GM18502 (cell line): Measurements from ENCODE around the gene CHID1.

Experiments
- ATAC-seq: cut with Tn5 transposase; IDR thresholded peaks from one replicate; pipeline ENCODE4 v1.9.1; 2021; ENCODE audit warnings: mild to moderate bottlenecking; ENCODE audit not compliant: unreplicated experiment, poor library complexity

Gene CHID1

GRCh38 chr11:889687-890475 lies 20.7 kb downstream of the CHID1 start:
- no peak for ATAC-seq

- ATAC-seq, result no peak
Observed at GRCh38 chr11:889257-889656, 21.4 kb downstream of the CHID1 start.

GRCh38 chr11:888310-889212 lies 22.0 kb downstream of the CHID1 start:
- no peak for ATAC-seq

GRCh38 chr11:887589-887988 lies 23.0 kb downstream of the CHID1 start:
- ATAC-seq, result no peak

- no peak for ATAC-seq
Observed at GRCh38 chr11:886568-886967, 24.0 kb downstream of the CHID1 start.

- ATAC-seq, result no peak
Observed at GRCh38 chr11:884578-885070, 26.0 kb downstream of the CHID1 start.

- no peak for ATAC-seq
Observed at GRCh38 chr11:883527-883926, 27.1 kb downstream of the CHID1 start.

GRCh38 chr11:882596-882995 lies 28.0 kb downstream of the CHID1 start:
- ATAC-seq, result no peak

- no peak for ATAC-seq
Observed at GRCh38 chr11:880447-880846, 30.2 kb downstream of the CHID1 start.

GRCh38 chr11:877565-877964 lies 33.0 kb downstream of the CHID1 start:
- no peak for ATAC-seq

- ATAC-seq, result no peak
Observed at GRCh38 chr11:876545-876944, 34.1 kb downstream of the CHID1 start.

- no peak for ATAC-seq
Observed at GRCh38 chr11:875769-876301, 34.8 kb downstream of the CHID1 start.

GRCh38 chr11:875203-875602 lies 35.4 kb downstream of the CHID1 start:
- ATAC-seq, result no peak

GRCh38 chr11:873706-874105 lies 36.9 kb downstream of the CHID1 start:
- no peak for ATAC-seq

GRCh38 chr11:872799-873198 lies 37.8 kb downstream of the CHID1 start:
- ATAC-seq, result no peak

GRCh38 chr11:871472-871871 lies 39.1 kb downstream of the CHID1 start:
- ATAC-seq, result no peak

GRCh38 chr11:870418-870817 lies 40.2 kb downstream of the CHID1 start:
- ATAC-seq, result no peak

- no peak for ATAC-seq
Observed at GRCh38 chr11:870127-870413, 40.5 kb downstream of the CHID1 start.

GRCh38 chr11:869399-870126 lies 41.0 kb downstream of the CHID1 start:
- ATAC-seq, result no peak

GRCh38 chr11:868802-869201 lies 41.8 kb downstream of the CHID1 start:
- no peak for ATAC-seq

GRCh38 chr11:868394-868793 lies 42.2 kb downstream of the CHID1 start:
- ATAC-seq, result no peak
